GM21619 (cell line): ENCODE measurements around the gene SQSTM1.

ENCODE experiments used
- ATAC-seq: cut with Tn5 transposase; IDR thresholded peaks from one replicate; pipeline ENCODE4 v1.9.1; 2021; ENCODE audit not compliant: unreplicated experiment

Gene SQSTM1

DNA sequence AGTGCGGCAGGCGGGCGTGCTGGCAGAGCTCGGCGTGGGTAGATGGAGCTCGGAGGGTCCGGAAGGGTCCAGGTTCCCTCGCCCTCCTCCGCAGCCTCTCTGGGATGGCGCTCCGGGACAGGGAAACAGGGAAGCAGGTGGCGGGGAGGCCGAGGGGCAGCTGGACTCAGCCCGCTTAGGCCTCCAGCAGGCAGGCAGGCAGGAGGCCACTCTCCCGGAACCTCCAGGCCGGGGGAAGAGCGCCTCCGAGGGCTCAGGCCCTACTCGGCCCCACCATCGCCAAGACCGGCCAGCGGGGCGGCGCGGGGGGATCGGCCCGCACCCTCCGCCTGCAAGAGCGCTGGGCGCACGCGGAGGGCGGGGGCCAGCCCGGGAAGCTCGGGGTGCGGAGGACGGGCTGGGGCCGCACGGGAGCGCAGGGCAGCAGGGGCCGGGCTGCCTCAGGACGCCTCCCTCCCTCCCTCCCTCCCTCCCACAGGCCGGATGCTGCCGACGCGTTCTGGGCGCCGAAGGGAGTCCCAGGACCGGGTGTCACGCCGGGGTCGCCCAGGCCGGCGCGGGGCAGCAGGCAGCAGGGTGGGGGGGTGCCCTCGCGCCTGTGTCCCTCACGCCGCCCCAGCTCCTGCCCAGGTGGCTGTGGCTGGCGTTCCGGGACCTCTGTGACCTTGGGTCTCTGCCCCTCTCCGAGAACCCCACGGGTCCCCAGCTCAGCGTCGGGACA lies 15.0 kb upstream of the SQSTM1 start:
- ATAC-seq, result peak; percentile 18

DNA sequence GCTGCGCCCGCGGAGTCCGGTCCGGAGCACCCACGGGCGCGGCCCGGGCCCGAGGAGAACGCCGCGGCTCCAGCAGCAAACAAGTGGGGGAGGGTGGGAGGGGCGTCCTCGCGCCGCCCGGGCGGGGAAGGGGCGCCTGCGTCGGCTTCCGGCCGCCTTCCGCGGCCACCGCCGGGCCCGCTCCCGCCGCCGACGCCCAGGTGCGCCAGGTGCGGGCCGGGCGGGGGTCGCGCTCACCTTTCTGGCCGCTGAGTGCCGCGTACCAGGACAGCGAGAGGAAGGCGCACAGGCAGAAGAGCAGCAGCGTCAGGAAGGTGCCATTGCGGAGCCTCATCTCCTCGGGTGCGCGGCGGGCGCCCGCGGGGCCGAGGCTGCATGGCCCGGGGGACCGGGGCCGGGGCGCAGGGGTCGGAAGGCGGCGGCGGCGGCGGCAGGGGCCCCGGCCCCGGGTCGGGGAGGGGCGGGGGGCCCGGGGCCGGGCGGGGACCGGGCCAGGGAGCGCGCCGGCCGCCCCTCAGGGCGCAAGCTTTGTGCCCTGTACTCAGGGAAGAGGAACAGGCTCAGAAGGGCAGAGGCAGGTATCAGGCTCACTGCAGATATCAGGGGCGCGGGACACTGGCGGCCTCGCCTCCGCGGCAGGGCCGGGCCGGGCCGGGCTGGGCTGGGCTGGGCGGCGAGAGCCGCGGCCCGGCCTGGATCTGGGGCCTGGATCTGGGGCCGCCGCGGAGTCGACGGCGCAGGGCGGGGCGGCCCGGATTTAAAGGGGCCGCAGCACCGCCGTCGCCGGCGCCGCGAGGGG lies 14.3 kb upstream of the SQSTM1 start, which contains the start of gene MGAT4B:
Gene MGAT4B, minus strand, starts transcription at position 617 of the 799 bp plus-strand sequence. Its CDS starts 283 bp downstream, at position 334.
- ATAC-seq, result peak; percentile 65

DNA sequence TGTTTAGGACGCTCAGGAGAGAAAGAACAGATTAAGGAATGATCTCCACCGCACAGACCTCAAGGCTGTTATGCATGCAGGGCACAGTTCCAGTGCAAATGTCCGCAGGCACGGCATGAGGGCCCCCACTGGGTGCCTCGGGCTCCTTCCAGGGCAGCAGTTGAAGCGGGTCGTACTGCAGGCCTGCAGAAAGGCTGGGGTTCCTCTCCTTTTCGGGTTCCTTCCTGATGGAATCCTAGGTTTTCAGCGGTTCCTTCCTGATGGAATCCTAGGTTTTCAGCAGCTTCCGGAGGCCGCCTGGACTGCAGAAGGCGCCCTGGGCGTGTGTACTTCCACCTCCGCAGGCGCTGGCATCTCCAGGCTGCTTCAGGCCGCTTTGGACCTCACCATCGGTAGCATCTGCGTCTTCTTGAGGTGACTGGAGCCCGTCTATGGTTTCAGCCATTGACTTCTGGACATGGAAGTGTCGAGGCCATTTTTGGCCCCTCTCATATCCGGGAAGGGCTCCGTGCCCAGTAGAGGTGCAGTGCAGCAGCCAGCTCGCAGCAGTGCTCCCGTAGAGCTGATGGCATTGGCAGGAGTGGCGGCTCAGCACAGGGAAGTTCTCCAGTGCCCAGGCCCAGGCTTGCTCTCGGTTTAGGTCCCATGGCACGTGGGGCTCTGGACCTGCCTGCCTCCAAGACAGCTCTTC lies 8.4 kb upstream of the SQSTM1 start:
- no peak for ATAC-seq

DNA sequence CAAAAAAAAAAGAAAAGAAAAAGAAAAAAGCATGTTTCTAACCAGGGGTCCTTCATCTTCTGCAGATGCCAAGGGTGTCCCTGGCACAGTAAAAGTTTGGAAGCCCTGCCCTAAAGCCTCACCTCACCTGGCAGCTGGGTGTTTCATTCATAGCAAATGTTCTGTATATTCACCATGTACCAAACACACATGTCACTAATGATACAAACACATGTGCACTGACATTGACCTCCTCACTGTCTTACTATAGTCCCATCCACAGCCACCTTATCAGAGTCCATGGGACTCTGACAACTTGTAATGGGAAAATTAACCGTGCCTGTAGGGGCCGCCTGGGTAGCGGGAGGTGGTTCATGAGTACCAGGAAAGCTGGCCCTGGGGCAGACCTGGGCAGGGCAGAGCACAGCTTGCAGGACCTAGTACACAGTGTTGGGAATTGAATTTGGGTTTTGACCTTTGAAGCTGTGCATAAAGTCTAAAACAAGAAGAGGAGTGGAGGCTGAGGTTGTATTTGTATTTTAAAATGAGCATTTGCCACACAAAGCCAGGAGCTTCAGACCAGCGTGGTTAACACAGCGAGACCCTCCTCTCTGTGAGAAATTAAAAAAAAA lies 7.6 kb upstream of the SQSTM1 start:
- ATAC-seq, result no peak

DNA sequence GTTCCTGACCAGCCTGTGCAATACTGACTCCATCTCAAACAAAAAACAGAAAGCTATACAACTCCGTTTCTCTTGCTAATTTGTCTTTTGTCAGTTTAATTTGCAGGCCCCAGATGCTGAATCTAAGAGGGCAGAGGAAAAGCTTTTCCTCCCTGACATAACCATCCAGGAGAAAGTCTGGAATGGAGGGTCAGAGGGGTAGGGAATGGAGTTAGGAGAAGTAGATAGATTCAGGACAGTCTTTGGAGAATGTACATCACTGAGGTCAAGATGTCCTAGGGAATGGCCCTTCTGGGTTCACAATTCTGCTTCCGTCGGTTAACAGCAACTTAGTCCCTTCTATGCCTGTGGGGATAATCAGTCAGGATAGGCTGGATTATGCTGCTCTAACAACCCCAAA lies 6.6 kb upstream of the SQSTM1 start:
- ATAC-seq, result no peak

DNA sequence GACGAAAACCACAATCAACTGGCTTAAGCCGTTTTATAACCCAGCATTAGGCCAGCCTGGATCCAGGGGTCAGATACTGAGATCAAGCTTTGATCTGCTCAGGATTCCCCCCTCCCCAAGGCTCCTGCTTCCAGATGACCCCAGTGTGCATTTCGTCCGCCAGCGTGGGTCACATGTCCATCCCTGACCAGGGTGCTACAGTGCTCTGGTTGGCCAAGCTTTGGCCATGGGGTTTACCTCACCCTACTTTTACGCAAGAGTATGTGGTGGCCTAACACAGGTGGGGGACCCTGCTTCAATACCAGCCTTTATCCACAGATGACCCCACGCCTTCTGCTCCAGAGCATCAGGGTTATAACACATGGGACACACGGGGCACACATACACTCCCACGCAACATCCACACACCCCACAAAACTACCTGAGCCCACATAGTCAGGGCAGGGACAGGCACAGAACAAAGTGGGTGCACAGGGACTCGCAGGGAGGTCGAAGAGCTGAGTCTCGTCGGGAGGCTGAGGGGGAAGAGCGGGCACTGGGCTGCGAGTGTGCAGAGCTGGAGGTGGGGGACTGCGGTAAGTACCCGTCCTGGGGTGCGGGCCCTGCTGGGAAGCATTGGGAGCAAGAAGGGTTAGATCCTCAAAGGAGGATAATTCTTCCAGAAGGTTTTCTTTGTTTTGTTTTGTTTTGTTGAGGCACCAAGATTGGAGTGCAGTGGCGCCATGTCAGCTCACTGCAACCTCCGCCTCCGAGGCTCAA lies 5.0 kb upstream of the SQSTM1 start:
- ATAC-seq, result no peak

DNA sequence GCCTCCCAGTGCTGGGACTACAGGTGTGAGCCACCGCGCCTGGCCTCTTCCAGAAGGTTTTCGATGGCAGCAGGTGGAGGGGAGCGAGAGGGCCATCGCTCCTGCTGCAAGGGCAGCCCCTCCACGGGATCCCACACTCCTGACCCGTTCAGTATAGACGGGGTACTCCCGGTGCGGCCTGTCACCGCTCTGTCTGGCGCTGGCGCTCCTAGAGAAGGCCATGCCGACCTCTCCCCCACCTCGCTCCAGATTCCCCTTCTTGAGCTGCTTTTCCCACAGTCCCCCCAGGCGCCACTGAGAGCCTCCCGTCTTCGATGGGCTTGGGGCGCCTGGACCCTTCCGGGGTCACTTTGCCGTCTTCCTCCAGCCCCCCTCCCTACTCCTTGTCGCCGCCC lies 4.3 kb upstream of the SQSTM1 start:
- no peak for ATAC-seq

DNA sequence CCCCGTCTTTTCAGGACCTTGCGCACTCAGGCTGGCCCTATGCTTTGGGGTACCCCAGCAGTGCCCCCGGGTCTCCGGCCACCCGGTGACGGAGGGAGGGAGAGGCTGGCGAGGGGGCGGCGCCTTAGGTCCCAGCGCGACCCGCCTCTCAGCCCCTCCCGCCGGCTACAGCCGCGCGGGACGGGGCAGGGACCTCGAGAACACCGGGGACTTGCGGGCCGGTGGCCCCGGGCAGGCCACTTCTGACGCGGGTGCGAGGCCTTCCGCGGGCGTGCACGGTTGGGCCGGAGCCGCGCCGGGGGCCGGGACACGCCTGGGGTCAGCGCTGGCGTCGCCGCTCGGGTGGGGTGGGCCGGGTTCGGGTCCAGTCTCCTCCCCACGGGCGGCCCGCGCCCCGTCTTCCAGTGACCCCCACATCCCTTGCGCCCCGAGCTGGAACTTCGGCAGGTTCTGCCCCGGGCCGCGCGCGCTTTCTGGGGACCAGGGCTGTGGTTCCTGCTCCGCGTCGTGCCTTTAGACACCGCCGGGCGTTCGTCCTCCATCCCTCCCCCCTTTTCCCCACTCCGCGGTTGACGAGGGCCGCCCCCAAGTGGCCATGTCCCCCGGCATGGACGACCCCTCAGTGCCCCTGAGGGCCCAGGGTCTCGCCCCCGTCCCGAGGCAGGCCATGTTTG lies 3.8 kb upstream of the SQSTM1 start:
- ATAC-seq, result no peak

DNA sequence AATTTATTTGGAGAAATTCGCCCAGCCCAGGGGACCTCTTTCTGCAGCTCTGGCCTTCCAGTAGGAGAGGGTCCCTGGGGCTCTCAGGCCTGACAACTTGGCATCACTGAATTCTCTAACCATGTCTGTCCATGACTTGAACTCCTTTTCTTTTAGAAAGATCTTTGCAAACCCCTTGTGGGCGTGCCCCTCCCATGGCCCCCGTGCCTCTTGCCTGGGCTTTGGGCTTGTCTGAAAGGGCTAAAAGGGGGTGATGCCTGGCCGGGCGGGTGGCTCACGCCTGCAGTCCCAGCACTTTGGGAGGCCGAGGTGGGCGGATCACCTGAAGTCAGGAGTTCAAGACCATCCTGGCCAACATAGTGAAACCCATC lies 3.2 kb upstream of the SQSTM1 start:
- ATAC-seq, result no peak

DNA sequence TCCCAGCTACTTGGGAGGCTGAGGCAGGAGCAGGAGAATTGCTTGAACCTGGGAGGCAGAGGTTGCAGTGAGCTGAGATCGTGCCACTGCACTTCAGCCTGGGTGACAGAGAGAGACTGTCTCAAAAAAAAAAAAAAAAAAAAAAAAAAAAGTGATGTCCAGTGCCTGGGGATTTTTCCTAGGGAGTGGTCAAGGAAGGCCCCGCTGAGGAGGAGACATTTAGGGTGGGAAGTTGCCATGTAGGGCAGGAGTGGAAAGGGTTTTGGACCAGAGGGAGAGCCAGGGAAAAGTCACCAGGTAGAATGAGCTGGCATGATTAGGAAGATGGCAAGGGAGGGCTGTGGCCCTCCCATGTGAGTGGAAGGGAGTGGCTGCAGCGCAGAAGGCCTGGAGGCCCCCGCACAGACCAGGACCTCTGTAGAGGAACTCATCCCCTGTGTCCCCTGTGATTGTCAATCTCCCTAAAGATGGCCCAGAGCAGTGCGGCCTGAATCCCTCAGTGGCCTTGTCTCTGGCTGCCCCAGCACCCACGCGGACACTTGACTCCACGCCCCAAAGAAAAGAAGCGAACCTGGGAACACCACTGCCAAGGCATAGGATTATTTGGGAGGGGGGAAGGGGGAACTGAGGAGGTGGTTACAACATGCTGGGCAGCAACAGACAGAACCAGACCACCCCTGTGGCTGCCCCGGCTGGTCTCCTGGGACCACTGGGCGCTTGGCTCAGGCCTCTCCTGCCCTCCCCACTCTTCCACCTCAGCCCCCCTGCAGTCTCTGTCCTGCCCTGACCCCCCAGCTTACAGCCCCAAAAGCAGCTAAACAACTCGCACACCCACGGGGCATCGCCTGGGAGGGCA lies 2.6 kb upstream of the SQSTM1 start:
- ATAC-seq, result no peak

DNA sequence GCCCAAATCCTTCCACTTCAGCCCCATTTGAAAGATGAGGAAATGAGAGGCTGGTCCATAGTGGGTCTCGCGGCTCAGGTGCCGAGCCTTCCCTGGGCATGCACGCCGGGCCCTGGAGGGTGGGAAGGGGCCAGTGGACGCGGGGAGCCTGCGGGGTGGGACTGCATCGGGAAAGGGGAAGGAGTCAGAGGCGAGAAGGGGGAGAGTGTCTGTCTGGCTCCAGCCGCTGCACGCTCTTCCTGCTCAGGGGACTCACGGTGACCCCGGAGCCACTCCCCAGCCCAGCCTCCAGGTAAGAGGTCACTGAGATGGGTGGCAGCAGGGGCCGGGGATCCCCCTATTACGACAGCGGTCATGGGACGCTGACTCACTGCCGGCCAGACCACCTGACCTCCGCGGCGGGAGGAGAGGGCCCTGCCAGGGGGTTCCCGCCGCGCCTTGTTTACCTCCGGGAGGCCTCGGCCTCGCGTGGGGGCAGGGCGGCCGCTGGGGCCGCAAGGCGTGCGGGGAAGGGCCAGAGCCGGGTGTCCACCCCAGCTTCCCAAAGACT lies 1.9 kb upstream of the SQSTM1 start:
- peak; percentile 55 for ATAC-seq

DNA sequence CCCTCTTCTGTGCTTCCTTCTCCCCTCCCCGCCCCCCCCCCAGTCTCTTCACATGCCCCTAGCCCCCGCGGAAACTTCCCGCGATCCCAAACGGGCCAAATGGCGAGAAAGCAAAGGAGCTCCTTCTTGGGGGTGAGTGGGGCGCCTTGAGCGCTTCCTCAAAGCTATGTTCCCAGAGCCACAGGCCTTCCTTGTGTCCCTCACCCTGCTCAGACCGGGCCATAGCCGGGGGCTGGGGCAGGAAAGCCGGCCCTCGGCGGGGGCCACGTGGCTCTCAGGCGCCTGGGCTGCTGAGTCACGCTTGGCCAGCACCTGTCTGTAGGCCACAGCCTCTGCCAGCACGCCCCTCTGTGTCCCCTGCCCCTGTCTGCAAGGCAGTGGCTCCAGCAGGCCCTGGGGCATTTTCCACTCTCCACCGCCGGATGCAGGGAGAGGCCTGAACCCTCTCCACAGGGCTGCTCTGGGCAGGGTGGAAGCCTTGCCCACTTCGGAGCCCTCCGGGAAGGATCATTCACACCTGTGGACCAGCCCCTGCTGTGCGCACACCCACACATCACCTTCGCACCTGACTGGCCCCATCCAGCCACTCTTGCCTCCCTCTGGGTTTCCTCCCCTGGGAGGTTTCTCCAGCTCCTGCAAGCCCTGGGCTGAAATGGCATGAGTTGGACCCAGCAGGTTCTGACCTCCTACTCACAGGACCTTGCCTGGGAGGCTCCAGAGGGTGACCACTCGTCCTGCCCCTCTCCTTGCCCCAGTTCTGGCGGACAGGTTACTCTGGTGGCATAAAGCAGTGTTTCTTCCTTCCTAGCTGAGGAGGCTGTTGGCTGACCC lies 1.2 kb upstream of the SQSTM1 start:
- peak; percentile 17 for ATAC-seq

DNA sequence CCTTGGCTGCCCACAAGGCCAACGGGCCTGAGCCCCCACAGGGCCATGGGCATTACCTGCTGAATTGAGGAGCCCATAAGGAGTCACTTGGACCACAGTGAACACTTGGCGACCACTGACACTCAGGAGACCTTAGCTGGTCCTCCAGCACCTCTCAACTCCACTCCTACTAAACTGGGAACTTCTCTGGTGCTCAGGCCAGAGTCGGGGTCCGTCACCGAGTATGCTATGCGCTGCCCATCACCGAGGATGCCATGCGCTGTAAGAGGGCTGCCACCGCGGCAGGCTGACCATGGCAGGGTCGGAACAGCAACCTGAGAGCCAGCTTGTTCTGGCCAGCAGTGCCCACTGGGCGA lies 600 bp upstream of the SQSTM1 start:
- no peak for ATAC-seq

DNA sequence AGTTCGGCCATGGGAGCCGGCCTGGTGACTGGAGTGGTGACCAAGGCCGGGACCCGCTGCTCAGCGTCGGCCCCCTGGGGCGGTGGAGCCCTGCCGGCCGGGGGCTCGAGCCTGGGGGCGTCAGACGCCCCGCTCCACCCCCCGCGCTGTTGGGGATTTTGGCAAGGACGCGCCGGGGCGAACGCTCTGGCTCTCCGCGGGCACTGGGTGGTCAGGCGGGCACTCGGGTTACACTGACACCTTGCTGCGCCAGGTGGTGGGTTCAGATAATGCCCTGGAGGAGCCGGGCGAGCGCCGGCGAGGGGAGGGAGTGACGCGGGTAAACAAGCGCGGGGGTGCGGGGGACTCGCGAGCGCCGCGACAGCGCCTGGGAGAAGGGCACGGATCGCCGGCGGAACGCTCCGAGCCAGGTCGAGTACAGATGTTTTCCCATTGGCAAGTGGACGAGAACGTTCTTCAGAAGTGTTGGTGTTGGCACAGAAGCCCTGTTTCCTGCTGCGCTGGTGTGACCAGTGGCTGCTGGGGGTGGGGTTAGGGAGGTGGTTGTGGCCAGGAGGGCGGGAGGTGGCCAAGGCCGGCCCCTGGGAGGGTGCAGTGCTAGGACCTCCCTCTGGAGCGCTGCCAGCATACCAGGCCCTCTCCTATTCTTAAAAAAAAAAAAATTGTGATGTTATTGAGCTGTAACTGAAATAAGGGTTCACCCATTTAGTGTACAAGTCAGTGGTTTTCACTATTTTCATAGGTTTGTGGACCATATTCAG lies 773 bp downstream of the SQSTM1 start:
- ATAC-seq, result peak; percentile 45

DNA sequence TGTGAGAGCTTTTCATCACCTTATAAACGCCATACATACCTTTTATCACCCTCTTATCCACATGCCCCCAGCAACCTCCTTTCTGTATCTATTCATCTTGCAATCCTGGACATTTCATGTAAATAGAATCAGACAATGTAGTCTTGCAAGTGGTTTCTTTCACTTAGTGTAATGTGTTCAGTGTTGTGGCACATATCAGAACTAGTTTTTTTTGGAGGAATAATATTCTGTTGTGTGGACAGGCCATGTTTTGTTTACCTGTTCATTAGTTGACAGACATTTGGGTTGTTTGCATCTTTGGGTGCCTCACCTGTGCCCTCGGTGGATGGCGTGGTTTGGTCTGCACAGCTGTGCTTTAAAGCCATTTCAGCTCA lies 1.3 kb downstream of the SQSTM1 start:
- no peak for ATAC-seq

DNA sequence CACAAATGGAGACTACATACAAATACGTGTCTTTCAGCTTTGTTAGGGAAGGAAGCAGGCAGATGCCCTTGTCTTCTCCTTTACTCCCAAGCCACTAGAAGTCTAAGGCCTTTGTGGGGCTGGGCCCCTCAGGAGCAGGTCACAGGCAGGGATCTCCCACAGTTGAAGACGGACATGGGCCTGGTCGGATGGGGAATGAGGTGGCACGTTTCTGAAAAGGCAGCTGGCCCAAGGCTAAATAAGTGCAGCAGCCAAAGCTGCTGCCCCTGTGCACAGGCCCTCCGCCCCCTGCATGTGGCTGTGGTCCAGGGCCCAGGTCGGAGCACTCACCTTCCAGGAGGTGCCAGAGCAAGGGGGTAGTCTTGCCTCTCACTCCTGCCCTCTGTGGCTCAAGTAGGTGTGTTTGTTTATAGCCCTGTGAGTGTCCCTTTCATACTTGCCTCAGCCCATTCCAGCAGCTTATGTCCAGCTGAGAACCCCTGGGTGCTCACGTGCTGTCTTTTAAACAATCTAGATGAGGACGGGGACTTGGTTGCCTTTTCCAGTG lies 1.8 kb downstream of the SQSTM1 start:
- no peak for ATAC-seq
